Endothelial cell of umbilical vein (primary cell): ENCODE measurements around the gene ADGRB2. TPM values are rescaled to one million over a fixed set of nuclear protein-coding genes. Genes with fewer than 3 reads are reported as not detected.

Experiments used
- BruUV-seq: library from RNA; stranded (reverse); fragments of 400-500 nt; replicated peaks from 2 replicates; lab custom pipeline; 2021; lab: Mats Ljungman, UMichigan
- CTCF ChIA-PET: fragments of 300-600, 350-600 bp; sonication (Branson Sonifier 250); formaldehyde crosslinking; loops from one replicate; lab custom pipeline; 2021; ENCODE audit warnings: antibody characterized with exemption, inconsistent platforms; lab: Charles Lee
- POLR2A ChIA-PET: fragments of 300-600, 350-600 bp; sonication (Branson Sonifier 250); formaldehyde crosslinking; loops from one replicate; lab custom pipeline; 2021; ENCODE audit warnings: antibody characterized with exemption, inconsistent platforms; lab: Charles Lee
- DNase-seq: peaks from one replicate; pipeline ENCODE4 v3.0.0-alpha.2; 2011; ENCODE audit warnings: low read depth, low spot score
- FAIRE-seq: peaks from 2 replicates; lab custom pipeline; 2011; peaks lifted over from hg19 to GRCh38; lab: Jason Lieb, UNC
- H2AFZ ChIP-seq: 2 replicates; pipeline ENCODE4 v1.6.0; 2012; ENCODE audit warnings: low read depth, low read length, control low read depth, inconsistent platforms
- H3K27ac ChIP-seq: 2 replicates; pipeline ENCODE4 v1.5.1; 2011; ENCODE audit warnings: low read depth, mild to moderate bottlenecking, control low read depth, low read length, moderate library complexity; ENCODE audit not compliant: insufficient read depth
- H3K27me3 ChIP-seq, 2 experiments: 2 replicates each; pipeline versions ENCODE4 v1.6.0 to v1.6.1; 2011; ENCODE audit warnings: low read length in 2 of 2, mixed read lengths in 1 of 2; ENCODE audit not compliant: control insufficient read depth in 2 of 2, insufficient read depth in 2 of 2
- H3K36me3 ChIP-seq, 2 experiments: 2 replicates in 1 of 2; 3 replicates in 1 of 2; pipeline ENCODE4 v1.5.1; 2011; ENCODE audit warnings: low read length in 2 of 2, mild to moderate bottlenecking in 1 of 2, moderate library complexity in 1 of 2; ENCODE audit not compliant: control insufficient read depth in 2 of 2, insufficient read depth in 2 of 2; ENCODE audit errors: extremely low read depth in 1 of 2
- H3K4me1 ChIP-seq: 3 replicates; pipeline ENCODE4 v1.5.1; 2011; ENCODE audit warnings: mild to moderate bottlenecking, low read length; ENCODE audit not compliant: control insufficient read depth, insufficient read depth; ENCODE audit errors: extremely low read depth
- H3K4me2 ChIP-seq: 2 replicates; pipeline ENCODE4 v1.6.1; 2011; ENCODE audit warnings: low read length, control low read depth, mixed read lengths; ENCODE audit not compliant: insufficient read depth
- H3K4me3 ChIP-seq, 3 experiments: fragments of 200-600 bp in 1 of 3; sonication (generic), shearing (Covaris generic) in 1 of 3; replicated peaks in 1 of 3; 2 replicates each; pipeline ENCODE4 v1.5.1; 2011 to 2016; ENCODE audit warnings: control low read depth in 3 of 3, low read length in 3 of 3, mild to moderate bottlenecking in 2 of 3, inconsistent platforms in 1 of 3, low read depth in 1 of 3, moderate library complexity in 1 of 3; ENCODE audit not compliant: insufficient read depth in 1 of 3
- H3K79me2 ChIP-seq: 2 replicates; pipeline ENCODE4 v1.6.0; 2012; ENCODE audit warnings: low read length, inconsistent platforms; ENCODE audit not compliant: control insufficient read depth, insufficient read depth
- H3K9ac ChIP-seq: replicated peaks from 2 replicates; pipeline ENCODE3; 2011; ENCODE audit warnings: low read length, control low read depth; ENCODE audit not compliant: insufficient read depth; ENCODE audit errors: extremely low read depth
- H3K9me1 ChIP-seq: replicated peaks from 3 replicates; pipeline ENCODE4 v1.6.0; 2011; ENCODE audit warnings: mild to moderate bottlenecking, low read length; ENCODE audit not compliant: control insufficient read depth, insufficient read depth; ENCODE audit errors: extremely low read depth
- H3K9me3 ChIP-seq: replicated peaks from 2 replicates; pipeline ENCODE4 v1.5.1; 2012; ENCODE audit warnings: low read length, inconsistent platforms; ENCODE audit not compliant: control insufficient read depth, insufficient read depth
- H4K20me1 ChIP-seq: replicated peaks from 2 replicates; pipeline ENCODE3; 2011; ENCODE audit warnings: mild to moderate bottlenecking, low read length; ENCODE audit not compliant: control insufficient read depth, insufficient read depth; ENCODE audit errors: extremely low read depth
- EZH2 ChIP-seq: IDR thresholded peaks from 2 replicates; pipeline ENCODE4 v1.6.1; 2012; ENCODE audit warnings: borderline replicate concordance, low read depth, mild to moderate bottlenecking, moderate library complexity, low read length, inconsistent platforms; ENCODE audit not compliant: severe bottlenecking
- FOS ChIP-seq: IDR thresholded peaks from 2 replicates; pipeline ENCODE4 v1.6.1; 2011; ENCODE audit warnings: mild to moderate bottlenecking, low read length, moderate library complexity, borderline replicate concordance; ENCODE audit not compliant: insufficient read depth
- GATA2 ChIP-seq: IDR thresholded peaks from 2 replicates; pipeline ENCODE4 v1.7.0; 2011; ENCODE audit warnings: low read depth, mild to moderate bottlenecking, moderate library complexity, mixed read lengths, low read length; ENCODE audit not compliant: insufficient read length, insufficient read depth
- JUN ChIP-seq: IDR thresholded peaks from 2 replicates; pipeline ENCODE4 v1.6.1; 2011; ENCODE audit warnings: borderline replicate concordance, low read depth; ENCODE audit not compliant: insufficient read length, insufficient read depth
- MYC ChIP-seq: IDR thresholded peaks from one replicate; pipeline ENCODE4 v1.6.1; 2011; ENCODE audit warnings: mild to moderate bottlenecking, low read depth, low read length
- POLR2A ChIP-seq: IDR thresholded peaks from 2 replicates; pipeline ENCODE4 v1.6.1; 2012; ENCODE audit warnings: low read depth, mild to moderate bottlenecking, control low read depth, low read length
- POLR2AphosphoS5 ChIP-seq: IDR thresholded peaks from 2 replicates; pipeline ENCODE4 v1.6.1; 2012; ENCODE audit warnings: low read depth, mild to moderate bottlenecking, control low read depth, low read length, moderate library complexity; ENCODE audit not compliant: insufficient read depth
- dilution Hi-C: fragments of 300-500 bp; cut with MboI; formaldehyde crosslinking; loops from one replicate; pipeline ENCODE4 v1.15.0; 2019; ENCODE audit warnings: low sequenced_read_pairs; ENCODE audit not compliant: extremely low pct_ligation_motif_present
- intact Hi-C: fragments of 100-400 bp; cut with micrococcal nuclease; formaldehyde crosslinking; loops from one replicate; pipeline ENCODE4 v1.10.0; 2022
- polyA plus RNA-seq, 4 experiments: library from polyadenylated mRNA; depleted of rRNA in 3 of 4; stranded (reverse) in 3 of 4; unstranded in 1 of 4; fragments of >200 nt; gene quantifications; 2 replicates each; pipeline versions ENCODE4 v1.2.1 to v1.2.3, GENCODE V29; 2011 to 2012; ENCODE audit warnings: missing spikeins in 1 of 4
- total RNA-seq: library from RNA; stranded (reverse); gene quantifications from 2 replicates; pipeline ENCODE4 v1.2.3, GENCODE V29; 2021
- TF ChIP-seq, protein P1 (sequence below): IDR thresholded peaks from 2 replicates; pipeline ENCODE4 v1.6.1; 2011; ENCODE audit not compliant: insufficient read depth, insufficient read length

ADGRB2 gene
- total and polyA plus RNA-seq, 2 donors (not counting 3 experiments of a cell fraction or from before 2014, with no cell fraction given), result 1.3 to 1.5 TPM

GRCh38 chr1:31703431-31704270, 60.5 kb downstream of the ADGRB2 start, which contains the start of gene COL16A1:
TSS of gene COL16A1 (minus strand) at chr1:31704017. CDS start at chr1:31702193, 1,824 bp downstream.
- no peaks in the 10 kb centered on the region for H3K36me3 ChIP-seq
- H4K20me1 ChIP-seq, result no peaks in the 10 kb centered on the region
- H3K9ac ChIP-seq, result no peak within 1 kb of the TSS
- peaks cover 9% of the 10 kb centered on the region for H3K4me1 ChIP-seq
- CTCF ChIA-PET, result interaction anchor here (0.9 to 6.2 kb wide), 6 partner anchors 9 to 85 kb away, joined by 3 to 46 read pairs (median 12); no protein-coding TSS in a partner anchor
- peaks cover 0 to 3% of the 10 kb centered on the region in 2 experiments for H3K27me3 ChIP-seq
- dilution Hi-C loops, result no loop called here
- intact Hi-C loops, result loop anchor here (2.0 kb wide), 1 partner anchor 15 kb away; no protein-coding TSS in a partner anchor
- no peak within 1 kb of the TSS for H2AFZ ChIP-seq
- H3K9me1 ChIP-seq, result no peaks in the 10 kb centered on the region
- BruUV-seq, result no TSS peak
- H3K4me2 ChIP-seq, result no peak within 1 kb of the TSS
- no peak within 1 kb of the TSS for H3K4me3 ChIP-seq
- POLR2A ChIA-PET, result interaction anchor here (1.5 kb wide), 1 partner anchor 8 kb away, joined by 3 read pairs; no protein-coding TSS in a partner anchor
- FAIRE-seq (no peak), DNase-seq (no peak)
- H3K79me2 ChIP-seq, result no peaks in the 10 kb centered on the region
- H3K9me3 ChIP-seq, result no peaks in the 10 kb centered on the region
- H3K27ac ChIP-seq, result no peak within 1 kb of the TSS
- TF ChIP-seq JUN, result no peak

DNA sequence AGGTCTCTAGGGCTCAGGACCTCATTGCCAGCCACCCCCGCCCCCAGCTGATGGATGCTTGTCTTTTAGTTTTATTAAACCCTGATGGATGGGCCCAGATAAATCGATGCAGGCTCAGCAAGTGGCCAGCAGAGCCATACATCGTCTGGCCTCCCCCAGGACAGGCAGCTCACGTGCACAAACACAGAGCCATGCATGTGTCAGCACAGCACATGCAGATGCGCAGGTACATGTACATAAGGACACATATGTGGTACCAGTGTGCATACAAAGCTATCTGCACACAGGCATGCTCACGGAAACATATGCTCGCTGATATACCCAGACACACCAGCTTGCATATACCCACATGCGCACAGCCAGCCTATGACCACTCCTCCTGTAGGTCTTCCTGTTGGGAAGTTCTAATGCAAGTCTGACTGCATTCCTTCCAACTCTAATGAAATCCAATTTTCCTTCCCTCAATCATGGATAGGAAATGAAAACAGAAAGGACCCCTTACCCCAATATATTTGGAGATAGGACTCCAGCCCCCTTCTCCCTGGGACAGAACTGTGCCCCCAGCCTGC, 61.2 kb downstream of the ADGRB2 start:
- dilution Hi-C loops (no loop called here), intact Hi-C loops (no loop called here)
- H3K4me3 ChIP-seq, result no peak overlapping the region
- ChIA-PET POLR2A (interaction anchor here (1.5 kb wide), 1 partner anchor 9 kb away, joined by 3 read pairs; no protein-coding TSS in a partner anchor), CTCF (interaction anchor here (1.4 to 6.2 kb wide), 5 partner anchors 13 to 86 kb away, joined by 4 to 46 read pairs (median 14); no protein-coding TSS in a partner anchor)
- H3K27me3 ChIP-seq, result peaks cover 0 to 3% of the 10 kb centered on the region in 2 experiments
- no TSS peak for BruUV-seq
- no peak overlapping the region for H3K9ac ChIP-seq
- H3K9me1 ChIP-seq, result no peaks in the 10 kb centered on the region
- H3K36me3 ChIP-seq, result no peaks in the 10 kb centered on the region
- DNase-seq (no peak), FAIRE-seq (no peak)
- H3K79me2 ChIP-seq, result no peaks in the 10 kb centered on the region
- peaks cover 9% of the 10 kb centered on the region for H3K4me1 ChIP-seq
- H3K9me3 ChIP-seq, result no peaks in the 10 kb centered on the region
- H2AFZ ChIP-seq, result no peak overlapping the region
- H3K27ac ChIP-seq, result no peak overlapping the region
- no peak overlapping the region for H3K4me2 ChIP-seq
- no peaks in the 10 kb centered on the region for H4K20me1 ChIP-seq
- TF ChIP-seq EZH2, result no peak
- TF ChIP-seq, protein P1, sequence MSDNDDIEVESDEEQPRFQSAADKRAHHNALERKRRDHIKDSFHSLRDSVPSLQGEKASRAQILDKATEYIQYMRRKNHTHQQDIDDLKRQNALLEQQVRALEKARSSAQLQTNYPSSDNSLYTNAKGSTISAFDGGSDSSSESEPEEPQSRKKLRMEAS, result no peak
- TF ChIP-seq JUN, result no peak
- no peak for TF ChIP-seq GATA2
- no peak for TF ChIP-seq POLR2A
- no peak for TF ChIP-seq MYC
- no peak for TF ChIP-seq POLR2AphosphoS5
- TF ChIP-seq FOS, result no peak
